GM06990 (cell line): ENCODE results near the gene TRRAP.
"Not testable (repeated sequence)": the region's sequence is repeated elsewhere in the genome, so short reads cannot be mapped to it uniquely, and the experiment has no call there.

Source experiments
- DNase-seq: peaks from one replicate; pipeline ENCODE4 v3.0.0-alpha.2; 2011; ENCODE audit not compliant: insufficient read length; ENCODE audit errors: extremely low read depth
- H3K27me3 ChIP-seq: replicated peaks from 2 replicates; pipeline ENCODE4 v1.6.0; 2011; ENCODE audit warnings: low read length; ENCODE audit not compliant: control insufficient read depth, insufficient read depth
- H3K36me3 ChIP-seq: 2 replicates; pipeline ENCODE4 v1.5.1; 2011; ENCODE audit warnings: low read length; ENCODE audit not compliant: control insufficient read depth, insufficient read depth
- H3K4me3 ChIP-seq: replicated peaks from 2 replicates; pipeline ENCODE4 v1.5.1; 2011; ENCODE audit warnings: low read depth, mild to moderate bottlenecking, control low read depth, low read length
- CTCF ChIP-seq: IDR thresholded peaks from 2 replicates; pipeline ENCODE4 v1.5.1; 2011; ENCODE audit warnings: low read length, control low read depth, mild to moderate bottlenecking, inconsistent platforms; ENCODE audit not compliant: insufficient read depth, poor library complexity, severe bottlenecking

The TRRAP gene

GRCh38 chr7:98872328-98872924, 5.9 kb upstream of the TRRAP start:
- TF ChIP-seq CTCF = peak; percentile 59
- no peaks in the 10 kb centered on the region for H3K36me3 ChIP-seq
- DNase-seq = no peak
- H3K4me3 ChIP-seq = no peak overlapping the region
- peaks cover 2% of the 10 kb centered on the region; the same call in 1 of the 2 replicates for H3K27me3 ChIP-seq

- not testable (repeated sequence) for H3K27me3 ChIP-seq, H3K36me3 ChIP-seq, H3K4me3 ChIP-seq, DNase-seq
Measured at GRCh38 chr7:98873610-98874009, 4.7 kb upstream of the TRRAP start.

DNA sequence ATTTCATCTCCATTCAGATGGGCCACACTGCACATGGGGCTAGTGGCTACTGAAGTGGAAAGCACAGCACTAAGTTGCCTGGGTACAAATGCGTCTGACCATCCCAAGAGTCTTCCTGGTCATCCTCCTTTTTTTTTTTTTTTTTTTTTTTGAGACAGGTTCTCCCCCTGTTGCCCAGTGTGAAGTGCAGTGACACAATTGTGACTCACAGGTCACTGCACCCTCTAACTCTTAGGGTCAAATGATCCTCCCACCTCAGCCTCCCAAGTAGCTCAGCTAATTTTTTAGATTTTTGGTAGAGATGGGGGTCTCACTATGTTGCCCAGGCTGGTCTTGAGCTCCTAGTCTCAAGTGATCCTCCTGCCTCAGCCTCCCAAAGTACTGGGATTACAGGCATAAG, 3.4 kb upstream of the TRRAP start:
- Histone ChIP-seq H3K27me3 (no peaks in the 10 kb centered on the region), H3K4me3 (no peak overlapping the region), H3K36me3 (no peaks in the 10 kb centered on the region)
- no peak for TF ChIP-seq CTCF
- DNase-seq = no peak

GRCh38 chr7:98875501-98875900, 2.8 kb upstream of the TRRAP start:
- no peak for TF ChIP-seq CTCF
- no peak for DNase-seq
- Histone ChIP-seq H3K27me3 (no peaks in the 10 kb centered on the region), H3K36me3 (no peaks in the 10 kb centered on the region), H3K4me3 (no peak overlapping the region)

GRCh38 chr7:98877146-98877545, 1.2 kb upstream of the TRRAP start:
- no peak for TF ChIP-seq CTCF
- Histone ChIP-seq H3K4me3 (no peak overlapping the region), H3K27me3 (no peaks in the 10 kb centered on the region), H3K36me3 (no peaks in the 10 kb centered on the region)
- DNase-seq = no peak

DNA sequence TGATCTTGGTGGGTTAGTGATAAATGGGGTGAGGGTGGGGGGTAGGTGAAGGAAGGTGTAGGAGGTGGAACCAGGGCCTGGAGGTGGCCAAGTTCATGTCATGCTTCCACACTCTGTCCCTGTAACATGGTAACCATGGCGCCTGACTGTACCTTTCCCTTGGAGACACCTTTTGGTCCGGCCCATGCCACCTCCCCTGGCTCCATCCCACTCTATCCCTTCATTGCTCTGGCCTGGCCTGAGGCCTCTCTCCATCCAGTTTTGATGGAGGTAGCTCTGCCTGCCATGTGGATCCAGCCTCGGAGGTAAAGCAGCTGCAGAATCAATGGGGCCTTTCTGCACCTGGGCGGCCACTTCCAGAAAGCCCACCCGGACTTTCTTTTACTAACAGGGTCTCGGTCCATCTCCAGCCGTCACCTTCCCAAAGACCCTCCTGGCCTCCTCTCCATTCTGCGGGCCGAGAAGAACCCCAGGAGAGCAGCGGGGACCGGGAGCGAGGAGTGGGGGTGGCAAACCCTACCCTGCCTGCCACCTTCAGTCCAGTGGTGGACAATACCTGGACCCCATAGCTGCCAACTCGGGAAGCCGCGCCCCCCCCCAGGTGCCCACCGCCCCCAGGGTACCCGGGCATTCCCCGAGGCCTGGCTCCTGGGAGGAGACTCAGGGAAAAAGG, 504 bp upstream of the TRRAP start:
- H3K4me3 ChIP-seq = peak overlapping the region; percentile 83
- TF ChIP-seq CTCF = no peak
- H3K36me3 ChIP-seq = peaks cover 2% of the 10 kb centered on the region; the same call in 1 of the 2 replicates

More for the DNA sequence above, 504 bp upstream of the TRRAP start:
- no peaks in the 10 kb centered on the region for H3K27me3 ChIP-seq
- DNase-seq = no peak
